Transverse colon (tissue), 4 donors: ENCODE measurements around the gene SMYD3. TPM values are rescaled to one million over a fixed set of nuclear protein-coding genes. Genes with fewer than 3 reads are reported as not detected.

Experiments
- DNase-seq: peaks from one replicate; pipeline ENCODE4 v3.0.0-alpha.2; 2019
- H3K27ac ChIP-seq, 4 donors: fragments of 200-600 bp; sonication (generic); 2 replicates each; pipeline ENCODE4 v1.5.1; 2016 to 2018; ENCODE audit warnings: inconsistent platforms in 4 of 4
- H3K27me3 ChIP-seq: fragments of 200-600 bp; sonication (generic); 2 replicates; pipeline ENCODE4 v1.5.1; 2017; ENCODE audit warnings: inconsistent platforms
- H3K36me3 ChIP-seq, 4 donors: fragments of 200-600 bp; sonication (generic); 2 replicates each; pipeline ENCODE4 v1.5.1; 2017 to 2019; ENCODE audit warnings: inconsistent platforms in 4 of 4
- H3K4me1 ChIP-seq, 4 donors: fragments of 200-600 bp; sonication (generic); 2 replicates each; pipeline ENCODE4 v1.5.1; 2017 to 2020; ENCODE audit warnings: inconsistent platforms in 4 of 4
- H3K4me3 ChIP-seq, 4 donors: fragments of 200-600 bp; sonication (generic); 1 replicate in 1 of 4; 2 replicates in 3 of 4; pipeline versions ENCODE4 v1.5.1 to v1.6.1; 2017 to 2019; ENCODE audit warnings: inconsistent platforms in 4 of 4
- H3K9me3 ChIP-seq, 2 donors: fragments of 200-600 bp; sonication (generic); 2 replicates each; pipeline ENCODE4 v1.5.1; 2017 to 2019; ENCODE audit warnings: inconsistent platforms in 2 of 2
- EP300 ChIP-seq: sonication (generic); formaldehyde crosslinking; IDR thresholded peaks from one replicate; pipeline ENCODE4 v1.6.1; 2017; ENCODE audit warnings: antibody characterized with exemption, low read depth
- POLR2A ChIP-seq: fragments of 450-650 bp; IDR thresholded peaks from one replicate; pipeline ENCODE4 v1.6.1; 2016; ENCODE audit warnings: antibody characterized with exemption, mild to moderate bottlenecking, moderate library complexity
- POLR2AphosphoS5 ChIP-seq, 3 donors: sonication (generic); formaldehyde crosslinking; IDR thresholded peaks; one replicate each; pipeline ENCODE4 v1.6.1; 2016; ENCODE audit warnings: antibody characterized with exemption in 3 of 3
- WGBS, 2 donors: methylation state at CpG; one replicate each; pipeline ENCODE4 v1.1.5; 2018; ENCODE audit warnings: low coverage in 1 of 2; 5-methylcytosine and 5-hydroxymethylcytosine counted together
- in situ Hi-C, 4 donors: fragments of 200-750 bp; cut with MboI; loops; one replicate each; pipeline versions ENCODE4 v1.15.0 to v1.15.1; 2017; ENCODE audit warnings: low sequenced_read_pairs in 3 of 4, low pct_ligation_motif_present in 1 of 4, low pct_unique_long_range_greater_than_20kb in 1 of 4
- intact Hi-C: fragments of 100-400 bp; cut with DNase I; formaldehyde crosslinking; loops from one replicate; pipeline ENCODE4 v1.15.1; 2023; ENCODE audit warnings: low total_unique reads
- total RNA-seq, 4 donors: library from RNA; depleted of rRNA; stranded (reverse); fragments of >200 nt; gene quantifications; one replicate each; pipeline ENCODE4 v1.1.0, GENCODE V29; 2016
- TF ChIP-seq, protein P1 (sequence below), 5 experiments: fragments of 200-600 bp in 3 of 5; fragments of 450-650 bp in 2 of 5; sonication (generic) in 3 of 5; IDR thresholded peaks; 1 replicate in 2 of 5; 2 replicates in 3 of 5; pipeline ENCODE4 v1.5.1; 2016 to 2017; ENCODE audit warnings: antibody characterized with exemption in 5 of 5, inconsistent platforms in 3 of 5, mild to moderate bottlenecking in 2 of 5, moderate library complexity in 1 of 5

SMYD3 gene
- total RNA-seq, 4 donors from 2014 or later = 10.5 to 31.3 (median 25.8) TPM

DNA sequence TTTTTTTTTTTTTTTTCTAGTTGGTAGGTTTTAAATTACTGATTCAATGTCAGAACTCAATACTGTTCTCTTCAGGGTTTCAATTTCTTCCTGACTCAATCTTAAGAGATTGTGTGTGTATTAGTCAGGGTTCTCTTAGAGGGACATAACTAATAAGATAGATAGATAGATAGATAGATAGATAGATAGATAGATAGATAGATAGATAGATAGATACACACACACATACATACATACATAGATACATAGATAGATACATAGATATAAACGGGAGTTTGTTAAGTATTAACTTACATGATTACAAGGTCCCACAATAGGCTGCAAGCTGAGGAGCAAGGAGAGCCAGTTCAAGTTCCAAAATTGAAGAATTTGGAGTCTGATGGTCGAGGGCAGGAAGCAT, 251.3 kb downstream of the SMYD3 start:
- no peaks in the 10 kb centered on the region for H3K27me3 ChIP-seq
- in situ Hi-C loops (no loop called here), intact Hi-C loops (no loop called here)
- no peak overlapping the region for H3K4me3 ChIP-seq
- TF ChIP-seq POLR2AphosphoS5 (IDR thresholded peaks at IDR 0.05) (no peak), EP300 (no peak), POLR2A (no peak)
- TF ChIP-seq, protein P1, sequence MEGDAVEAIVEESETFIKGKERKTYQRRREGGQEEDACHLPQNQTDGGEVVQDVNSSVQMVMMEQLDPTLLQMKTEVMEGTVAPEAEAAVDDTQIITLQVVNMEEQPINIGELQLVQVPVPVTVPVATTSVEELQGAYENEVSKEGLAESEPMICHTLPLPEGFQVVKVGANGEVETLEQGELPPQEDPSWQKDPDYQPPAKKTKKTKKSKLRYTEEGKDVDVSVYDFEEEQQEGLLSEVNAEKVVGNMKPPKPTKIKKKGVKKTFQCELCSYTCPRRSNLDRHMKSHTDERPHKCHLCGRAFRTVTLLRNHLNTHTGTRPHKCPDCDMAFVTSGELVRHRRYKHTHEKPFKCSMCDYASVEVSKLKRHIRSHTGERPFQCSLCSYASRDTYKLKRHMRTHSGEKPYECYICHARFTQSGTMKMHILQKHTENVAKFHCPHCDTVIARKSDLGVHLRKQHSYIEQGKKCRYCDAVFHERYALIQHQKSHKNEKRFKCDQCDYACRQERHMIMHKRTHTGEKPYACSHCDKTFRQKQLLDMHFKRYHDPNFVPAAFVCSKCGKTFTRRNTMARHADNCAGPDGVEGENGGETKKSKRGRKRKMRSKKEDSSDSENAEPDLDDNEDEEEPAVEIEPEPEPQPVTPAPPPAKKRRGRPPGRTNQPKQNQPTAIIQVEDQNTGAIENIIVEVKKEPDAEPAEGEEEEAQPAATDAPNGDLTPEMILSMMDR (IDR thresholded peaks at IDR 0.05) = no peak
- DNase-seq = no peak
- no peaks in the 10 kb centered on the region for H3K36me3 ChIP-seq
- peaks cover 7 to 12% of the 10 kb centered on the region in 2 donors for H3K9me3 ChIP-seq
- 73 to 88% methylated on average over 2 of the region's 2 CpGs for WGBS, 2 donors
- H3K27ac ChIP-seq = no peak overlapping the region
- H3K4me1 ChIP-seq = no peaks in the 10 kb centered on the region

DNA sequence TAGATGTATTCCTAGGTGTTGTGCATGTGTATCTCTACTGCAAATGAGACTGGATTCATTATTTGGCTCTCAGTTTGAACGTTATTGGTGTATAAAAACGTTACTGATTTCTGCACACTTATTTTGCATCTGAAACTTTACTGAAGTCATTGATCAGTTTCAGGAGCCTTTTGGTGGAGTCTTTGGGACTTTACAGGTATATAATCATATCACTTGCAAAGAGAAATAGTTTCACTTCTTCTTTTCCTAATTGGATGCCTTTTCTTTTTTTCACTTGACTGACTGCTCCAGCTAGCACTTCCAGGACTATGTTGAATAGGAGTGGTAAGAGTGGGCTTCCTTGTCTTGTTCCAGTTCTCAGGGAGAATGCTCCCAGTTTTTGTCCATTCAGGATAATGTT, 252.2 kb downstream of the SMYD3 start:
- Histone ChIP-seq H3K27ac (no peak overlapping the region), H3K36me3 (no peaks in the 10 kb centered on the region), H3K4me3 (no peak overlapping the region), H3K4me1 (no peaks in the 10 kb centered on the region), H3K27me3 (no peaks in the 10 kb centered on the region), H3K9me3 (peaks cover 7 to 12% of the 10 kb centered on the region in 2 donors)
- in situ Hi-C loops (no loop called here), intact Hi-C loops (no loop called here)
- DNase-seq = no peak
- WGBS, 2 donors = 78 to 82% methylated on average over 2 of the region's 2 CpGs
- no peak for TF ChIP-seq POLR2AphosphoS5 (IDR thresholded peaks at IDR 0.05)
- no peak for TF ChIP-seq EP300
- TF ChIP-seq, protein P1 (IDR thresholded peaks at IDR 0.05) = no peak
- no peak for TF ChIP-seq POLR2A

DNA sequence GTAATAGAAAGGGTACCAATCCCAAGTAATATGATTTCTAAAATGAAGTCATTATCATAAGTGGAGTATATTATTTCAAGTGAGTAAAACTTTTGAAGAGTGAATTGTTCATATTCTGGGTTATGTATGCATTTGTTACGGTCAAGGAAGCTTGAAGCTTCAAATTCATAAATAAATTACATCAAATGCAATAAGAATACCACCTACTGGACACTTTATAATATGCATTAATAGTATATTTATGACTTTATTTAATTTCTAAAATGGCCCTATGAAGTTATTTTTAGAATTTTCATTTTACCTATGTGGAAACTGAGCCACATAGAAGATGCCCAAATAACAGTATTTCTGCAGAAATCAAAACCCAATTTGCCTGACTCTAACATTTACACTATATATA, 260.6 kb downstream of the SMYD3 start:
- Histone ChIP-seq H3K36me3 (no peaks in the 10 kb centered on the region), H3K27ac (no peak overlapping the region), H3K4me1 (no peaks in the 10 kb centered on the region), H3K27me3 (no peaks in the 10 kb centered on the region), H3K9me3 (no peaks in the 10 kb centered on the region), H3K4me3 (no peak overlapping the region)
- TF ChIP-seq EP300 (no peak), POLR2AphosphoS5 (IDR thresholded peaks at IDR 0.05) (no peak)
- intact Hi-C loops (no loop called here), in situ Hi-C loops (no loop called here)
- no peak for DNase-seq
- WGBS, 2 donors = 98 to 100% methylated on average over 1 of the region's 1 CpG

DNA sequence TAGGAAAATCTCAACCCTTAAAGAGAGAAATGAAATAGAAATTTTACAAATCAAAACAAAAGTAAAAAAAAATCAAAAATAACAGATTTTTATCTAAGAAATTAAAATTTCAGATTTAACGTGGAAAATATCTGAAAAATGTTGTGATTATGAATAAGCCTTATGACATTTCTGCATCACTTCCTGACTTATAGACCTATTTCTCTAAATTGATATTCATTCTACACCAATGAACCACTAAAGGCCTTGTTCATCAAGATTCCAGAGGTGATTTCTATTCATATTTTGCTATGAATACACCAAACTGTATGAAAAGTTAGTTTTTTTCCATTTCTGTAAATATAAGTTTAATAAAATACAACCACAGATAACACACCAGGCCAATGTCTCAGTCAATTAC, 261.5 kb downstream of the SMYD3 start:
- Histone ChIP-seq H3K9me3 (no peaks in the 10 kb centered on the region), H3K27ac (no peak overlapping the region), H3K36me3 (no peaks in the 10 kb centered on the region), H3K27me3 (no peaks in the 10 kb centered on the region), H3K4me1 (no peaks in the 10 kb centered on the region), H3K4me3 (no peak overlapping the region)
- no peak for TF ChIP-seq POLR2AphosphoS5 (IDR thresholded peaks at IDR 0.05)
- 84 to 89% methylated on average over 1 of the region's 1 CpG for WGBS, 2 donors
- intact Hi-C loops = no loop called here
- no peak for DNase-seq
- in situ Hi-C loops = no loop called here

DNA sequence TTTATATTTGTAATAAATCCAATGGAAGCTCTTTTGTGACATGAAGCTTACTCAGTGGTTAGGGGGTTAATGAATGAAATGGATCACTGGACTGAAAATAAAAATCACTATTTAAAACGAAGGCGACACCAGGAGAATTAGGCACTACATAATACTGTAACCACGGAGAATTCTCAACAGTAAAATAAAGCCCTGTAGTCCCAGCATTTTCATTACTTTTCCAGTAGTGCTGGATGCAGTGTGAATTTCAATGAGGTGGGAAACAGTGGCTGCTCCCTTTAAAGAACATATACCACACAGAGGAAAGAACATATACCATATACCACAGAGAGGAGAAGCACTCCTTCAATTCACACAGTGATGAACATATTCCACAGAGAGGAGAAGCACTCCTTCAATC, 275.0 kb downstream of the SMYD3 start:
- TF ChIP-seq POLR2A (no peak), EP300 (no peak), POLR2AphosphoS5 (IDR thresholded peaks at IDR 0.05) (no peak)
- TF ChIP-seq, protein P1 (IDR thresholded peaks at IDR 0.05) = no peak
- no peaks in the 10 kb centered on the region for H3K9me3 ChIP-seq
- no peak overlapping the region for H3K4me3 ChIP-seq
- H3K27ac ChIP-seq = no peak overlapping the region
- intact Hi-C loops = no loop called here
- H3K36me3 ChIP-seq = no peaks in the 10 kb centered on the region
- DNase-seq = no peak
- WGBS, 2 donors = 81 to 96% methylated on average over 3 of the region's 3 CpGs
- in situ Hi-C loops = no loop called here
- peaks cover 0 to 7% (median 0%) of the 10 kb centered on the region in 4 donors for H3K4me1 ChIP-seq
- H3K27me3 ChIP-seq = no peaks in the 10 kb centered on the region
